ENCODE results near the gene CHCHD4.

Gene CHCHD4

DNA sequence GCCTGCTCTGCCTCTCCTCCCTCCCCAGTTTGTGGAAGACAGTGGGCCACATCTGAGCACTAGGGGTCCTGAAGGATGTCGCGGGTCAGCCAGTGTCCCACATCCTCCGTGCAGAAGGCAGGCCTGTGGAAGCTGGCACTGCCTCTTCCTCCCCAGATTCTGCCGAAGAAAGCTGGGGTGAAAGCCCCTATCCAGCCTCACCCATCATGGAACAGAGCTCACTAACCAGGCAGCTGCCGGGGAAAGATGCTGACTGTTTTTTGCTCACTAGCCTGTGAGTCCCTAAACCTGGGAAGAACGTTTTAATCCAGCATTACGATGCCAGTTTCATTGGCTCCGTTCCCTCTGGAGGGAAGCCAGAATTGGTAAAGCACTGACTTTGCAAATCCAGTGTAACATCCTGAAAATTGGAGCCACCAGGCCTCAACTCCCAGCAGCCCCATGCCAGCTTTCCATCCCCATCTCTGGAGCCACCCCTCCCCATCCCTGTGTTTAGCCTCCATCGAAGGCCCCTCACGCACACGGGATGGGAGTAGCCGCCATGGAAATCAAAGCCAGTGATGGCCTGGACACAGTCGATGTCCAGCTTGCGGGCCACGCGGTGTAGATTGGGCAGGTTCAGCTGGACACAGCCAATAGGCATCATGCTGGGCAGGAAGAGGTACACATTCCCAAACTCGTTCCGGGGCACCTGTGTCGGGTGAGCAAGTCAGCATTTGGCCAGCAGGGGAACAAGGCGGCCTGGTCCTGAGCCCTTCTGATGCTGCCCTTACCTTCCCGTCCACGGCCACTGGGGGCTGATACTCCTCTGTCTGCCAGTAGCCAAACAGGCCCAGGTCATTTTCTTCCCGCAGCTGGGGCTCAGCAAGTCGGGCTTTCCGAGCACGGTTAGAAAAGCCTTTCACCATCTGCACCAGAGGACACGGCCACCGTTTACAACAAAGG lies 23.6 kb upstream of the CHCHD4 start:
- DNase-seq (ENCODE audit: low read depth): no peak

DNA sequence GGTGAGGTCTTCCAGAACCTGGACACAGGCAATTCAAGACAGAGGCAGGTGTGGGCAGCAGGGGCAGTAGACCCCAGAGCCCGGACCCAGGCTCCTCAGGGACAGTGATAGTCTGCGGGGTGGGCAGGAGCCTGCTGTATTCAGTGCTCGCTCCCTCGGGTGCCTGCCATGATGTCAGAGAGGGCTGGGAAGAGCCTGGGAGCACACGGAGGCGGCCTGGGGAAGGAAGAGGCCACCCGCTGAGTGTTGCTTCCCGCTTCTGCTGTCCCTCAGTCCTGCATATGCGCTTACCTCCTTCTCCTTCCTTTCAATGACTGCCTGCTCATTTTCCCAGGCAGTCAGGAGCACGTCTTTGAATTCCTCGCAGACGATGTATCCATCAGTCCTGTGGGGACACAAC lies 22.9 kb upstream of the CHCHD4 start:
- DNase-seq (ENCODE audit: low read depth): no peak

DNA sequence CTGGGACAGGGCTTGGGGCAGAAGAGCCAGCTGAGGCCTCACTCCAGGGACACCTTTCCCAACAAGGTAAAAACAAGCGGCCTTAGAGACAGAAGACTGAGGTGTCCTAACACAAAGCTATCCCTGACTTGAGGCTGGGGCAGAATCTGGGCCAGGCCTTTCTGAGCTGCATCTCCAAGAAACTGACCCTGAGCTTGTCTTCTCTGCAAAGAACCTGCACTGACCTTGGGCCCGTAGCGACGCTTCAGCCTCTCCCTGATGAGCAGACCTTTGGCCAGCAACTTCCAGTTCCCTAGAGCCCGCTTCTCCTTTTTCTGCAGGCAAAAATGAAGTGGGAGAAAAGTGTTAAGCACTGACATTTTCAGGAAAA lies 22.4 kb upstream of the CHCHD4 start:
- no peak for DNase-seq (ENCODE audit: low read depth)

DNA sequence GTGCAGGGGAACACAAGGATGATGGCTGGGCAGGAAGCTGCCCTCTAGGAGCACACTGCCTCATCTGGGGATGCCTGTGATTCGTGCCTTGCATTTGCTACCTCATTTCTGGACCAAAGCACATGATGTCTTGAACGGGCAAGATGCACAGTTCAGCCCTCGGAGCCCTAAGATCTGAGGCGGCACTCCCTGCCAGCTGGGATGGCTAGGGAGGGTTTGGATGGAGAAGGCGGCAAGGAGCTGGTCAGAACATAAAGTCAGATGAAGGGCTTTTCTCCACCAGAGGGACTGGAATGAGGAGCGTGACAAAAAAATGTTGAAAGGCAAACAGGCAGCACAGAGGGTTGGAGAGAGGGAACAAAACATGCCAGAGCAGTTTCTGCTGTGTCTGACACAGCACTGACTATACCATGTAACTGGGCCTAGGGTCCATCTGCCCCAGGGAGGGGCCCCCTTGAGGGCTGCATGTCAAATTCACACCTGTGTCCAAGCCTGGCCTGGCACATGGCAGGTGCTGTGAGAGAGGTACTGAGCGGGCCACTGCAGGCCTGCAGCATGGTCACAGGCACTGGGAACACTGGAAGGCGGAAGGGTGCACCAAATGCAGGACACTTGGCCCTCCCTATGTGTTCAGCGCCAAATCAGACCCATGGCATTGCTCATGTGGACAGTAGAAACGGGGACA lies 21.9 kb upstream of the CHCHD4 start:
- DNase-seq (ENCODE audit: low read depth): no peak

DNA sequence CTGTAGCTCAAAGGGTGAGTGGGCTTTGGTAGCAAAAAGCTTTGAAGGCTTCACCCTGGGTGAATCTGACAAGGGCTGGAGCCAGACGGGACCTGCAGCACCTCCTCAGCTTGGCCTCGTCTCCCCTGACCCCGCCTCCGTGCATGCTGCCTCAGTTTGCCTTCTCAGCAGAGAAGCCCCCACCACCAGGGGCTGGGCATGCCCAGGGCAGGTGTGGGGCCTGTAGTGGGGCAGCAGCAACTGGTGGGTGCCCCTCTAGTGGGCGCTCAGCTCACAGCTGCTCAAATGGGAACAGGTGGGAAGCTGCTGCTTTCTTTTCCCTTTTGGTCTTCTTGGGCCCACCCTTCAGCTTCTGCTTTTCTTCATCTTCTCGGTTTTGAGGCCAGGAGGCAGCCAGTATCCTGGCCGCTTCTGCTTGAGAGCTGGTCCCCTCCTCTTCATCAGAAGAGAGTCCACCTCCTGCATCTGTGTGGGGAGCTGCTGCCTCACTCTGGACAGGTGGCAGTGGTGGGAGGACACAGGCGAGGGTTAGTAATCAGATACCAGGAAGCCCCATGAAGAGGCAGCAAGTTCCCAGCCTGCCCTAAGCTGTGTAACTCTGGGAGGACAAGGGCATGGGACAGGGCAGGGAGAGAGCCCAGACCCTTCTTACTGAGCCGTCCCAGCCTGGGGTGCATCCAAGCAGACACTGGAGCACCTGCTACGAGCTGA lies 21.2 kb upstream of the CHCHD4 start:
- DNase-seq (ENCODE audit: low read depth): no peak

DNA sequence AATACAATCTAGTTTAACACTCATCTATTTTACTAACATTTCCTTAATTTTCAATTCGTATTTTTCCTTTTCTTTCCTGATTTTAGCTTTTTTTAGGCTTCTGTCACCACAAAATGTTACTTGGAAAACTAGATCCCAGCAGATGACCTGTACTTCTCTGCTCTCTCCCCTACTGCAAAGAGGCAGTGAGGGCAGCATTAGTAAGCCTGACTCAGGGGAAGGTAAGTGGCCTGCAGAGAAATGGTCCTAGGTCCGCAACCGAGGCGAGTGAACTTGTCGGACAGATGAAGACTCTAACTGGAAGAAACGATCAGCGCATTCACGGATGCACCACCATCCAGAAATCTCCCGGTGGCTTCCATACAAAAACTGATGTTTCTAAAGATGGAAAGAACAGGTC lies 20.6 kb upstream of the CHCHD4 start:
- peak; percentile 70 for DNase-seq (ENCODE audit: low read depth)

DNA sequence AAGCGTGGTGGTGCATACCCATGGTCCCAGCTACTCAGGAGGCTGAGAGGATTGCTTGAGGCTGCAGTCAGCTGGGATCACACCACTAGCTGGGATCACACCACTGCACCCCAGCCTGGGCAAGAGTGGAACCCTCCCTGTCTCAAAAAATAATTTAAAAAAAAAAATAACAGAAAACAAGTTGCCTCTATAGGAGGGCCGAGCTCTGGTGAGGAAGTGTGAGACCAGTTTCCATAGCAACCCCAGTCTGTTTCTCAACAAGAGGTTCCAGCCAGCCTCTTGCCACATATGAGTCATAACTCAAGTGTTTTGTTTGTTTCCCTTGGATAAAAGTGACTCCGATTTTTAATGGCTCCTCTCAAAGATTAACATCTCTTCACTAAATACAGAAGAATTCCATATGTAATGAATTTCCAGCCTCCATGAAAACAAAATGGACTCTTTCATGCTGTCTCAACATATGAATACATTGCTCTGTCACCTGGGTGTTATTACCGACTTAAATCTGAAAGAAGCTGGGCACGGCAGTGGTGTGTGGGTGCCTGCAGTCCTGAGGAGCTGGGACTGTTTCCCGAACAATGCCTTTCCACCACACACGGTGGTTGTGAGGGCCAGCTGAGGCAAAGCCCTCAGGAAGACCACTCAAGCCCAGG lies 19.9 kb upstream of the CHCHD4 start:
- DNase-seq (ENCODE audit: low read depth): peak; percentile 99

DNA sequence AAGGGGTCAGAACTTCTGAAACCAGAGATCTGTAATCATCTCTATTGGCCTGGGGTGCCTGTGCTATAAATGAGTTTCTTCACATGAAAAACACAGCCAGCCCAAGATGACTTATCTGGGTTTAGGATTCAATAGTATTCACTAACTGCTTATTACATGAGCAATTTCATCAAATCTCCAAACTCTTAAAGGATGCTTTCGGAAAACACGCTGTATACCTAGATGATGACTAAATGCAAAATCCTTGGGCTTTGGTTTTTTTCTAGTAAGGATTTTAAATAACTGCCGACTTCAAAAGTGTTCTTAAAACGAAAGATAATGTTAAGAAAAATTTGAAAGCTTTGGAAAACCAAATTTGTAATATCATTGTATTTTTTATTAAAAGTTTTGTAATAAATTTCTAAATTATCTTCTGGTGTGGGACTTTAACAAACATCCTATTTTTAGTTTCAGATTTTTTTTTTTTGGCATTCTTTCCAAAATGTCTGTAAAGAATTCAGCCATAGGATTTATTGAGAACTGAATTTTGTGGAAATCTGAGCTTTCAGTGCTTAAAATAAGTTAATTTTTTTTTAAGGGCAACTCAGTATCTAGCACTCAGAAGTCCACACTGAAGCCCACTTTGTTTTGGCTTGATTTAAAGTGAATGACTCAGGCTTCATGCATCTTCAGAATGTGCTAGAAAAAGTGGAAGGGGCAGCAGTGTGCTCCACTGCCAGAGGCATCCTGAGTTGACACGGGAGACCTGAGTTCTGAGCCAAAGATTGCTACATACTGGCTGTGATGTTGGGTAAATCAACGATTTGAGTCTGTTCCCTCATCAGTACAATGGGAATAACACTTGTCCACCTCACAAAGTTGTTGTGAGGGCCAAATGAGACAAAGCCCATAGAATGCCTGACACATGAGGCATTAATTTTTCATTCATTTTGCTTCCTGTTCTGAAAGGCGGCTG lies 18.9 kb upstream of the CHCHD4 start:
- DNase-seq (ENCODE audit: low read depth): peak; percentile 97

DNA sequence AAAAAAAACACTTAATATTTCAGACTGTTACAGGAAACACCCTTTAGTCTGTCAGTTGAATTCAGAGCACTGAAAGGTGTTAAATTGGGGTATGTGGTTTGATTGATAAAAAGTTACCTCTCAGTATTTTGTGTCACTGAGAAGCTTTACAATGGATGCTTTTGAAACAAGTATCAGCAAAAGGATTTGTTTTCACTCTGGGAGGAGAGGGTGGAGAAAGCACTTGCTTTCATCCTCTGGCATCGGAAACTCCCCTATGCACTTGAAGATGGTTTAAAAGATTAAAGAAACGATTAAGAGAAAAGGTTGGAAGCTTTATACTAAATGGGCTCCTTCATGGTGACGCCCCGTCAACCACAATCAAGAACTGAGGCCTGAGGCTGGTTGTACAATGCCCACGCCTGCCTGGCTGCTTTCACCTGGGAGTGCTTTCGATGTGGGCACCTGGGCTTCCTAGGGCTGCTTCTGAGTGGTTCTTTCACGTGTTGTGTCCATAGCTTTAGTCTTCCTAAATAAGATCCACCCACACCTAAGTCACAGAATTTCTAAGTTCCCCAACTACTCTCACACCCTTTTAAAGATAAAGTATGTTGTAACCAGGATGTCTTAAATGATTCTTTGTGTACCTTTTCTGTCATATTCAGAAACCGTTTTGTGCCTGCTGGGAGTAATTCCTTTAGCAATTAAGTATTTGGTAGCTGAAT lies 18.0 kb upstream of the CHCHD4 start:
- DNase-seq (ENCODE audit: low read depth): no peak

DNA sequence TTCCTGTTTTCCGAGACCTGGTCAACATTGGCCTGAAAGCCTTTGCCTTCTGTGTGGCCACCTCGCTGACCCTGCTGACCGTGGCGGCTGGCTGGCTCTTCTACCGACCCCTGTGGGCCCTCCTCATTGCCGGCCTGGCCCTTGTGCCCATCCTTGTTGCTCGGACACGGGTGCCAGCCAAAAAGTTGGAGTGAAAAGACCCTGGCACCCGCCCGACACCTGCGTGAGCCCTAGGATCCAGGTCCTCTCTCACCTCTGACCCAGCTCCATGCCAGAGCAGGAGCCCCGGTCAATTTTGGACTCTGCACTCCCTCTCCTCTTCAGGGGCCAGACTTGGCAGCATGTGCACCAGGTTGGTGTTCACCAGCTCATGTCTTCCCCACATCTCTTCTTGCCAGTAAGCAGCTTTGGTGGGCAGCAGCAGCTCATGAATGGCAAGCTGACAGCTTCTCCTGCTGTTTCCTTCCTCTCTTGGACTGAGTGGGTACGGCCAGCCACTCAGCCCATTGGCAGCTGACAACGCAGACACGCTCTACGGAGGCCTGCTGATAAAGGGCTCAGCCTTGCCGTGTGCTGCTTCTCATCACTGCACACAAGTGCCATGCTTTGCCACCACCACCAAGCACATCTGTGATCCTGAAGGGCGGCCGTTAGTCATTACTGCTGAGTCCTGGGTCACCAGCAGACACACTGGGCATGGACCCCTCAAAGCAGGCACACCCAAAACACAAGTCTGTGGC lies 17.1 kb upstream of the CHCHD4 start:
- DNase-seq (ENCODE audit: low read depth): no peak

DNA sequence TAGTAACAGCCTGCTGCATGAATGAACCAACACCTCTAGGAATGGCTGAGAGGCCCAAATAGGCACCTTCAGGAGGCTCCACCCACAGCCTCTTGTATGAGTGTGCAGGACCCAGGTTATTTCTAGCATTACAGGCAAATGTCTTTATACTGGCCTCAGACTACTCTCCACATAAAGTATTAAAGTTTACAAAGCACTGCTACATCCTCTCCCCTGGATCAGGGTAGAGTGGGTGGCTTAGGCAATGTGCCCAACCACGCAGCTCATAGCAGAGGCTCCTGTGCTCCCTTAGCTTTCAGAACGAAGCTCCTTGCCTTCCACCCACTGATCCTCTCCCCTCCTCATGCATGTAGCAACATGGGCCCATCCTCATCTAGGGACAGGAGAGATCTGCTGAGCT lies 16.5 kb upstream of the CHCHD4 start:
- peak; percentile 26 for DNase-seq (ENCODE audit: low read depth)

DNA sequence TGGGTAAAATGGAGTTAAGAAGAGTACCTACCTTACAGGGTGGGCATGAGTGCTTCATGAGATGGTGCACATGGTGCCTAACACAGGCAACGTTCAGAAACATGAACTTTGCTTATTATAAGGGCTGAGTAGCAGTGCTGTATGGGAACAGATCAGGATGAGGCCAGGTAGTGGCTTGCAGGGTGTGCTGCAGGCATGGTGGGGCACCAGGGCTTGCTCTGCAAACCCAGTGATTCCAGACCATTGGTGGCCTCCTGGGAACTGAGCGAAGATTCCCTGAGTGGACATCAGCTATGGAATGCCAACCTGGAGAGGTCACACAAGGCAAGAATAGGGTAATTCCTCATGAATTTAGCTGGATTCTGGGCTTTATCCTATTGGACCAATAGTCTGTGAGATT lies 16.0 kb upstream of the CHCHD4 start:
- no peak for DNase-seq (ENCODE audit: low read depth)

DNA sequence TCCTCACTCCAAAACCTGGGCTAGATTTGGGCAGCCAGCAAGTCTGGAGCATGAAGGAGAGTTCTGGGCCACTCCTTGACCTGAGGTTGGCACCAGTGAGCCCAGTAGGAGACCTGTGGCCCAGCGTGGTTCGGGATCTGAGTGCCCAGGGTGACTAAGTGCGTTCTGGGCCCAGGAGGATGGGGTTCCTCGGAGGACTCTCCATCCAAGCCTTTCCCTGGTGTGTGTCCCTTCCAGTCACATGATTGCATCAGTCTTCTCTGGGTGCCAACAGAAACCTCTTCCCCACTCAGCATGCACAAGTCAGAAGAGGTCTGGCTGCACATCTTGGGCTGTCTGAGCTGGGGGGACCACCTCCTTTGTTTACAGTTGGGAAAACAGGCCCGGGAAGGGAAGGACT lies 15.1 kb upstream of the CHCHD4 start:
- no peak for DNase-seq (ENCODE audit: low read depth)

DNA sequence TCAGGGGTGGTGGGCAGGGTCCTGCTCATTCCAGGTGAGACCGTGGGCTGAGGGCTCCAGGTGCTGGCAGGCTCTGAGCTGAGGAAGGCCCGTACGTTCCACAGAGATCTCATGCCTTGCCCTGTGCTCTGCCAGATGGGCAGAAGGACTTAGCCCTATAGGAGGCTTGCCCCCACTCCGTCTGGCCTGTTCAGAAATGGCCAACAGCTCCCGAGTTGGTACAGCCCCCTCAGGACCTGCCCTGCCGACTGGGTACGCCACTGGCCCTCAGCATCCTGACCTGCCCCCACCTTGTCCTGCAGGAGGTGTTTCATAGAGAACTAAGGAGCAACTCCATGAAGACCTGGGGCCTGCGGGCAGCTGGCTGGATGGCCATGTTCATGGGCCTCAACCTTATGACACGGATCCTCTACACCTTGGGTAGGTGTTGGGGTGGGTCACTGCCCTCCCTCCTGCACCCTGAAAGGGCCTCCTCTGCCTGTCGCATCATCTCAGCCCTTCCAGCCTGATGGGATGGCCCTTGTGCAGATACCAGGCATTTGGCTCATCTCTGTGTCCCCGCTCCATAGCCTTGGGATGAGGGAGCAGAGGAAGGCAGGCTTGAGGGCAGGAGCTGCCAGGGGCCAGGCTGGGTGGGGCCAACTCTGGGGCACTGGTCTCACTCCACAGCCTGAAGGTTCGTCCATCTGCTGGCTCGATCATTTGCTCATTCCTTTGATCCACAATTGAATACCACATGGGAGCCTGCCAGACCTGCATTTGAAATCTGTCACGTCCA lies 14.4 kb upstream of the CHCHD4 start:
- no peak for DNase-seq (ENCODE audit: low read depth)

DNA sequence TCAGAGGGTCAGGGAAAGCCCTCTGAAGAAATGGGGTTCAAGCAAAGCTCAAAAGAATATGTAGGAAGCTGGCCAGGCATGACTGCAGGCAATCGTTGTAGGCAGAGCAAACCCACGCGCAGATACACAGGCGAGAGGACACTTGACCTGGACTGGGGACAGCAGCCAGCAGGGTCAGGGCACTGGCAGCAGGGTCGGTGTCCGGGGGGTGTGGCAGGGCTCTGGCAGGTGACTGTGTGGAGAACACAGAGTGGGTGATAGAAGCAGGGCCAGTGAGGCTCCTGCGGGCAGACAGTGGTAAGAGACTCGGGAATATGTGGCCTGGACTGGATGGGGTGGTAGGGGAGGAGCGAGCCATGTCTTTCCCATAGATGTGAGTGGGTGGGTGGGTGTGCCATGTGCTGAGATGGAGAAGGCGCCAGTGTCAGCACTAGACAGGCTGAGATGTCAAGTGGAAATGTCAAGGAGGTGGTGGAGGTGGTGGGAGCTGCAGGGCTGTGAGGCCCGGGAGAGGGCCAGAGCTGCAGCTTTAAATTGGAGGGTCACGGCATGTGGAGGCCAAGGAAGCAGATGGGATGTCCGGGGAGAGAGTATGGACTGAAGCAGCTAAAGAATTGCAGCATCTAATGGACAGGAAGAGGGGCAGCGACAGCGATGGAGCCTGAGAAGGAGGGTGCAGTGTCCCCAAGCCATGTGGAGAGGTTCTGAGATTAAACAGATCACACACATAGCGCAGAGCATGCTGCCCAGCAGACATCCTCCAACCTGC lies 13.6 kb upstream of the CHCHD4 start:
- no peak for DNase-seq (ENCODE audit: low read depth)

DNA sequence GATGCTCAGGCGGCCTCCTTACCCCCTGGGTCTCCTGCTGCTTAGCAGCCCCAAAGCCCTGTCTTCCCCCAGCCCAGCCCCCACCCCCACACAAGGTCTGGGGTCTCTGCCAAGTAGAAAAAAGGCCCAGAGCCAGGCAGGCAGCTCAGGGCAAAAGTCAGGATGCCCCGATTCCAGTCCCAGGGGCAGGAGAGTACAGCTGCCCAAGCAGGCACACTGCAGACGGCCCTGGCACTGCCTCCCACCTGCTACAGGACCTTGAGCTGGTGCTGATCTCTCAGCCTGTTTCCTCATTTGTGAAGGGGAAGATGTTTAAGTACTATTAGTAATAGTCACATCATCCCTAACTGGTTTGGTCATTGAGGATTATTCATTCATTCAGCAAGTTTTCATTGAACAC lies 12.8 kb upstream of the CHCHD4 start:
- no peak for DNase-seq (ENCODE audit: low read depth)

DNA sequence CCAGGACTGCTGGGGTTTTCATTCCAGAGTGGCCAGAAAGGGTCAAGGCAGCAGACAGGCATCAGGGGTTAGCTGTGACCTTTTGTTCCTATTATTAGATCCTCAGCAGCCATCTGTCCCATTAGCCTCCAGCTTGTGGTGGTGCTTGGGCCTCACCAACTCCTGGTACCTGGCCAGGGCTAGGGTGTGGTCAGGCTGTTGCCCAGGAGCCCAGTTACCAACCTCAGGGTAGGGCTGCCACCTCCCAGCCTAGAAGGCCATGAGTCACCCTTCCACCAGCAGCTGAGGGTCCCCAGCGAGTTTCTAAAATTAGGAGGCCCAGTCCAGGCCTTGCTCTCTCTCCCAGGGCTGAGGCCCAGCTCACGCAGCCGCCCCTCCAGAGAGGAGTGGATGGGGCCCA lies 12.3 kb upstream of the CHCHD4 start:
- DNase-seq (ENCODE audit: low read depth): no peak

DNA sequence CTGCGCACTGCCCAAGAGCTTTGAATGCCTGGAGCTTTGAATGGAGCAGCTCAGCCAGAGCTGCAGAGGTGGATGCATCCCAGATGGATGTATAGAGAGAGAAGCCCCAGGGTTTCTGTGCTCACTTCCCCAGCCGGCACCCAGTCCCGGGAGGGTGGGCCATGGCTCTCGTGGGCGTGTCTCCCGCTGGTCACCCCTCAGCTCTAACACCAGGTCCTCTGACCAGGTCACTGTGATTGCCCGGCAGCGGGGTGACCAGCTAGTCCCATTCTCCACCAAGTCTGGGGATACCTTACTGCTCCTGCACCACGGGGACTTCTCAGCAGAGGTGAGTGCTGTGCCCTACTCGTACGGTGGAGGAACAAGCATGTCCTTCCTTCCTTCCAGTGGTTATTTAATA lies 10.9 kb upstream of the CHCHD4 start:
- DNase-seq (ENCODE audit: low read depth): no peak

Data from iris pigment epithelial cell (primary cell).